HG02763 (cell line): ENCODE data around the gene FCER2.
"Not testable (repeated sequence)": the region's sequence is repeated elsewhere in the genome, so short reads cannot be mapped to it uniquely, and the experiment has no call there.

Source experiments
- ATAC-seq: cut with Tn5 transposase; IDR thresholded peaks from one replicate; pipeline ENCODE4 v1.9.1; 2021; ENCODE audit warnings: mild to moderate bottlenecking, moderate library complexity; ENCODE audit not compliant: unreplicated experiment

Gene FCER2

DNA sequence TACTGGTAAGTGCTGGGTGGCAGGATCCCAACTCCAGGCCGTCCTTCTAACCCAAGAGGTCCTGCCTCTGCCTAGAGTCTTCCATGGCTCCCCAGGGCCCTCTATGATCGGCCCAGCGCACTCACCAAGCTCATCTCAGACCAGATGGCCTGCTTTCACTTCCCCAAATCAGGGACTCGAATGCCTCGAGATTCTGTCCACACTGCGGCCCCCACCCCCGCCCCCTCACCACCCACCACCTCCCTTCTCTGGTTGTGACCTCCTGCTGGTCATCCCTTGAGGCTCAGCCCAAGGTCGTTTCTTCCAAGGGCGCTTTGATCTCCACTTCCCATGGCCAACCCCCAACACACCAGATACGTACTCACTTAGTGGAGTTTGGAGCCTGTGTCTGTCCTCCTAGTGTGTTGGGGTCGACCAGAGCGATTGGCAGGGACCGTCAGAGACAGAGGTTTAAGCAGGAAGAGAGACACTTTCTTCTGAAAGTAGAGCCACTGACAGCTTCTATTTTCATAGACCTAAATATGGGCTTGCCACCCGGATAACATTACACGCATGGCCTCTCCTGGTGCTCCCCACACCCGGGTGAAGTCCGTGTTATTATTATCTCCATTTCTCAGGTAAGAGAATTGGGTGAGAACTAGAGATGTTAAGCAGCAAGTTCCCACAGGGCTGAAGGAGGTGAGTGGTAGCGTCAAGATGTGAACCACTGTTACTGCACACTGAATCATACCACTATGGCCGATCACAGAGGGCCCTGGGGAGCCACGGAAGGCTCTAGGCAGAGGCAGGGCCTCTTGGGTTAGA is at the start of gene FCER2:
Gene FCER2 (minus strand): TSS at position 478 of the 804 bp plus-strand sequence. CDS start 2,371 bp downstream, outside the sequence.
- ATAC-seq = peak; percentile 41

DNA sequence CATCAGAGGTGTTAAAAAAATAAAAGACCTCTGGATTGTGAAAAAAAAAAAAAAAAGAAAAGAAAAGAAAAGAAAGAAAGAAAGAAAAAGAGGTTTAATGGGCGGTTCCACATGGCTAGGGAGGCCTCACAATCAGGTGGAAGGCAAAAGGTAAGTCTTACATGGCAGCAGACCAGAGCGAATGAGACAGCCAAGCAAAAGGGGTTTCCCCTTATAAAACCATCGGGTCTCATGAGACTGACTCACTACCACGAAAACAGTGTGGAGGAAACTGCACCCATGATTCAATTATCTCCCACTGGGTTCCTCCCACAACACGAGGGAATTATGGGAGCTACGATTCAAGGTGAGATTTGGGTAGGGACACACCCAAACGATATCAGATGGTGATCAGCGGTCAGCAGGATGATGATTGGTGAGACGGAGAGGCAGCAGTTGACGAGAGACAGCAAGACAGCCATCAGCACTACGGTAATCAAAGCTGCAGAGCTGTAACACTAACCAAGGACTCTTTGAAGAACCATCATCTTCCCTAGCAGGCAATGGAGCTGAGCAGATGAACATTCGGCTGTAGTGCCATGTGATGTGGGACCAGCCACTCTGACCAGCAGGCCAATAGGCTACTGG is 49.3 kb upstream of the FCER2 start:
- no peak for ATAC-seq

DNA sequence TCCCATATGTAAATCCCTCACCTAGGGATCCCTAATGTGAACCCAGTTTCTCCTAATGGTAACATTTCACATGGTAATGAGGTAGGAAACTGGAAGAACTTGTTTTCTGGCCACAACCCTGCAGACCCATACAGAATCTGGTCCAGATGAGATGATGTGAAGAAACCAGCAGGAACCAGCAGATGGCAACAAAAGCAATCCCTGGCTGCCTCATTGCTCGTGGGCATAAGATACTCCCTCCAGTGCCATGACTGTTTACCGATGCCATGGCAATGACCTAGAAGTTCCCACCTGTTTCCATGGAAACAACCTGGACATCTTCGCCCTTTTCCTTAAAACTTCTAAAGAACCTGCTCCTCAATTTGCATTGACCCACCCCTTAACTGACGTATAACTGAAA is 46.8 kb upstream of the FCER2 start:
- ATAC-seq = no peak

- no peak for ATAC-seq
These were observed 46.2 kb upstream of the FCER2 start for GRCh38 chr19:7748171-7748570.

GRCh38 chr19:7746903-7747884 is 45.3 kb upstream of the FCER2 start, which contains the start of gene CD209:
TSS of gene CD209 (minus strand) at chr19:7747534. CDS start at chr19:7747511, 23 bp downstream.
- ATAC-seq = no peak

- not testable (repeated sequence) for ATAC-seq
These were observed 44.4 kb upstream of the FCER2 start for GRCh38 chr19:7746306-7746705.

DNA sequence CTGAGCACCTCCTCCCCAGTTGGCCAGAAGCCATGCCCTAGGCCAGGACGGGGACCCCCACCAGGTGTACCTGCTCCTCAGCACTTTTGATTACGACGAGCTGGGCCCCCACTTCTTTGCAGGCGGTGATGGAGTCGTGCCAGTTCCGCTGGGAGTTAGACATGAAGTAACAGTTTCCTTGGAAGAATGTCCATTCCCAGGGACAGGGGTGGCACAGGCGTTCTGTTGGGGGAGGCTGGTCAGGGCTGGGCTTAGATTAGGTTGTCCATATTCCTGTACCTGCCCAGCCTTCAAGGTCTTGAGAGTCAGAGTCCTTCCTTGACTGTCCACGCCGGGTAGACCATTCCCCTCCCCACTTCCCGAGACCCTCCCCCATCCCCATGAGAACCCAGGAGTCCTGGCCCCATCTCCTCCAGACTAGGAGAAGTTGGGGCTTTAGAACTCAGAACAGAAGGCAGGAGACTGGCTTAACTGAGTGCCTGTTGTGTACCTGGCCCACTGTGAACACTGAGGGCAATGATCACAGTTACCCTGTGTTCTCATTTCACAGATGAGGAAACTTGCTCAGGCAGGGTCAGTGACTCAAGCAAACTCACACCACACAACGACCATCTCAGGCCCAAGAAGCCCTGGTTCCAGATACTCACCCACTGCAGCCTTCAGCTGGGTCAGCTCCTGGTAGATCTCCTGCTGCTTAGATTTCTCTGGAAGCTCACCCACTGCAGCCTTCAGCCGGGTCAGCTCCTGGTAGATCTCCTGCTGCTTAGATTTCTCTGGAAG is 43.1 kb upstream of the FCER2 start:
- no peak for ATAC-seq

- no peak for ATAC-seq
These were observed 42.4 kb upstream of the FCER2 start for GRCh38 chr19:7744199-7744786.

- ATAC-seq = no peak
These were observed 41.5 kb upstream of the FCER2 start for GRCh38 chr19:7743425-7743841.

- ATAC-seq = no peak
These were observed 41.1 kb upstream of the FCER2 start for GRCh38 chr19:7742991-7743390.

DNA sequence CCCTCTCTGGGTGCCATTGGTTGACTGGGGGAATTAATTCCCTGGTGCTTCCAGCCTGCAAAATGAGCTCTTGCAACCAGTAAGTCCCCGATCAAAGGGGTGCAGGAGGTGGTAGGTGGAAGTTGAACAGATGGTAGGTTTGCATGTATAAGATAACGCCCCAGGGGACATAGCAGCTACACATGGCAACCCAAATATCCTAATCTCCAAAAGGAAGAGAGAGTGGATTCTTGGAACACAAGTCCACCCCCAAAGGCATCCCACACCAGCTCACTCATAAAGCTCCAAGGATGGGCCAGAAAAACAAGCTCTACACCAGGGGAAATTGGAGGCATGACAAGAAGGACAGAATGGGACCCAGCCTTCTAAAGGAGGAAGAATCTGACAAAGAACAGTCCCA is 40.6 kb upstream of the FCER2 start:
- ATAC-seq = no peak

GRCh38 chr19:7740682-7741054 is 38.7 kb upstream of the FCER2 start:
- ATAC-seq = no peak

GRCh38 chr19:7739801-7740681 is 38.1 kb upstream of the FCER2 start:
- no peak for ATAC-seq

GRCh38 chr19:7739211-7739755 is 37.4 kb upstream of the FCER2 start:
- ATAC-seq = no peak

DNA sequence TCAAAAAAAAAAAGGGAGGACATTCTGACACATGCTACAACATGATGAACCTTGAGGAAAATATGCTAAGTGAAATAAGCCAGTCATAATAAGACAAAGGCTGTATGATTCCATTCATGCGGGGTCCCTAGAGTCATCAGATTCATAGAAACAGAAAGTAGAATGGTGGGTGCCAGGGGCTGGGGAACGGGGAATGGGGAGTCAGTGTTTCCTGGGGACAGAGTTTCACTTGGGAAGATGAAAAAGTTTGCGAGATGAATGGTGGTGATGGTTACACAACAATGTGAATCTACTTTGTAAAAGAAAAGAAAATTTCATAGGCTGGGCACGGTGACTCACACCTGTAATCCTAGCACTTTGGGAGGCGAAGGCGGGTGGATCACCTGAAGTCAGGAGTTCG is 36.1 kb upstream of the FCER2 start:
- no peak for ATAC-seq

DNA sequence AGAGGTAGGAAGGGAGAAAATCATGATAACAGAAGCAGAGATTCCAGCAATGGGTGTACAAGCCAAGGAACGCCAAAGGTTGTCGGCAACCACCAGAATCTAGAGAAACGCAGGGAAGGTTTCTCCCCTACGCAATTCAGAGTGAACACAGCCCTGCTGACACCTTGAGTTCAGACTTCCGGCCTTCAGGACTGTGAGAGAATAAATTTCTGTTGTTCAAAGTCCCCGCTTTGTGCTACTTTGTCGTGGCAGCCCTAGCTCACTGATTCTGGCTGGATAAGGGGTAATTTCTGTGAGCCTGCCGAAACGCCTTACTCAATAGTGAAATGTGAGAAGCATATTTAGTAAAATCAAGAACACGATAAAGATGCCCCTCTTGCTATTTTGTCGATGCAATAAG is 35.3 kb upstream of the FCER2 start:
- ATAC-seq = no peak

- no peak for ATAC-seq
These were observed 34.2 kb upstream of the FCER2 start for GRCh38 chr19:7736148-7736547.
